ENCODE data around the gene NEU2.
"Not testable (repeated sequence)": the region's sequence is repeated elsewhere in the genome, so short reads cannot be mapped to it uniquely, and the experiment has no call there.

Gene NEU2

GRCh38 chr2:233034091-233034882, 1.8 kb downstream of the NEU2 start:
- no peak for DNase-seq (ENCODE audit: low read depth, low spot score)

GRCh38 chr2:233035426-233036161, 3.1 kb downstream of the NEU2 start:
- DNase-seq (ENCODE audit: low read depth, low spot score): no peak

- no peak for DNase-seq (ENCODE audit: low read depth, low spot score)
Measured at GRCh38 chr2:233036162-233036838, 3.8 kb downstream of the NEU2 start.

GRCh38 chr2:233037078-233037477, 4.6 kb downstream of the NEU2 start:
- no peak for DNase-seq (ENCODE audit: low read depth, low spot score)

GRCh38 chr2:233039212-233039845, 6.9 kb downstream of the NEU2 start:
- no peak for DNase-seq (ENCODE audit: low read depth, low spot score)

GRCh38 chr2:233039846-233040530, 7.5 kb downstream of the NEU2 start:
- DNase-seq (ENCODE audit: low read depth, low spot score): no peak

- DNase-seq (ENCODE audit: low read depth, low spot score): no peak
Measured at GRCh38 chr2:233040571-233040970, 8.1 kb downstream of the NEU2 start.

GRCh38 chr2:233041722-233042323, 9.4 kb downstream of the NEU2 start:
- no peak for DNase-seq (ENCODE audit: low read depth, low spot score)

- DNase-seq (ENCODE audit: low read depth, low spot score): no peak
Measured at GRCh38 chr2:233042549-233042948, 10.1 kb downstream of the NEU2 start.

- no peak for DNase-seq (ENCODE audit: low read depth, low spot score)
Measured at GRCh38 chr2:233044974-233045605, 12.6 kb downstream of the NEU2 start.

GRCh38 chr2:233047206-233047605, 14.7 kb downstream of the NEU2 start:
- DNase-seq (ENCODE audit: low read depth, low spot score): no peak

- DNase-seq (ENCODE audit: low read depth, low spot score): no peak
Measured at GRCh38 chr2:233047667-233048066, 15.2 kb downstream of the NEU2 start.

- no peak for DNase-seq (ENCODE audit: low read depth, low spot score)
Measured at GRCh38 chr2:233048569-233049193, 16.2 kb downstream of the NEU2 start.

- no peak for DNase-seq (ENCODE audit: low read depth, low spot score)
Measured at GRCh38 chr2:233049194-233049761, 16.8 kb downstream of the NEU2 start.

- no peak for DNase-seq (ENCODE audit: low read depth, low spot score)
Measured at GRCh38 chr2:233051241-233052149, 19.0 kb downstream of the NEU2 start.

GRCh38 chr2:233052517-233052916, 20.0 kb downstream of the NEU2 start:
- DNase-seq (ENCODE audit: low read depth, low spot score): not testable (repeated sequence)

GRCh38 chr2:233053928-233054784, 21.7 kb downstream of the NEU2 start:
- DNase-seq (ENCODE audit: low read depth, low spot score): peak; percentile 44

GRCh38 chr2:233055362-233055761, 22.9 kb downstream of the NEU2 start:
- no peak for DNase-seq (ENCODE audit: low read depth, low spot score)
